Gastroesophageal sphincter (tissue), 3 donors: Measurements from ENCODE around the gene NKAIN2.

Experiments
- EP300 ChIP-seq: sonication (generic); formaldehyde crosslinking; IDR thresholded peaks from one replicate; pipeline ENCODE4 v1.6.1; 2017; ENCODE audit warnings: antibody characterized with exemption, mild to moderate bottlenecking
- POLR2A ChIP-seq, 2 donors: fragments of 450-650 bp; IDR thresholded peaks; one replicate each; pipeline ENCODE4 v1.6.1; 2017; ENCODE audit warnings: antibody characterized with exemption in 2 of 2, mild to moderate bottlenecking in 2 of 2, moderate library complexity in 1 of 2
- POLR2AphosphoS5 ChIP-seq: sonication (generic); formaldehyde crosslinking; IDR thresholded peaks from one replicate; pipeline ENCODE4 v1.6.1; 2017; ENCODE audit warnings: antibody characterized with exemption
- TF ChIP-seq, protein P1 (sequence below), 4 experiments: fragments of 200-600 bp in 2 of 4; fragments of 450-650 bp in 2 of 4; sonication (generic) in 1 of 4; IDR thresholded peaks; one replicate each; pipeline ENCODE4 v1.5.1; 2017 to 2019; ENCODE audit warnings: antibody characterized with exemption in 4 of 4, mild to moderate bottlenecking in 2 of 4, moderate library complexity in 2 of 4

DNA sequence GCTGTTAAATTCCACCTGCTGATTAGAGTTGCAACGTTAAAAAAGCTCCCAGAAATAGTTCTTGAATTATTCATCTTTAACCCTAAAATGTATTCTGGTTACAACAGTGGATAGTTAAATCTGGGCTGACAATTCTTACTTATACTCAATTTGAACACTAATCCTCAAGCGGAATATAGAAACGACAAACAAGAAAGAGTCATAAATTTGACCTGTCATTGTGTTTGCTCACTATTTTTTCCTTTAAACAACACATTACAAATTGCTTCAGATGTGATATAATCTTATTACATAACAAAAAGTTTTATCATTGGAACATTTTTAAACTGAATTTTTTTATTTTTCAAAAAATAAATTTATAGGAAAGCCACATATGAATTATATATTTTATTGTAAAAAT is 1054.1 kb downstream of the NKAIN2 start:
- TF ChIP-seq, protein P1, sequence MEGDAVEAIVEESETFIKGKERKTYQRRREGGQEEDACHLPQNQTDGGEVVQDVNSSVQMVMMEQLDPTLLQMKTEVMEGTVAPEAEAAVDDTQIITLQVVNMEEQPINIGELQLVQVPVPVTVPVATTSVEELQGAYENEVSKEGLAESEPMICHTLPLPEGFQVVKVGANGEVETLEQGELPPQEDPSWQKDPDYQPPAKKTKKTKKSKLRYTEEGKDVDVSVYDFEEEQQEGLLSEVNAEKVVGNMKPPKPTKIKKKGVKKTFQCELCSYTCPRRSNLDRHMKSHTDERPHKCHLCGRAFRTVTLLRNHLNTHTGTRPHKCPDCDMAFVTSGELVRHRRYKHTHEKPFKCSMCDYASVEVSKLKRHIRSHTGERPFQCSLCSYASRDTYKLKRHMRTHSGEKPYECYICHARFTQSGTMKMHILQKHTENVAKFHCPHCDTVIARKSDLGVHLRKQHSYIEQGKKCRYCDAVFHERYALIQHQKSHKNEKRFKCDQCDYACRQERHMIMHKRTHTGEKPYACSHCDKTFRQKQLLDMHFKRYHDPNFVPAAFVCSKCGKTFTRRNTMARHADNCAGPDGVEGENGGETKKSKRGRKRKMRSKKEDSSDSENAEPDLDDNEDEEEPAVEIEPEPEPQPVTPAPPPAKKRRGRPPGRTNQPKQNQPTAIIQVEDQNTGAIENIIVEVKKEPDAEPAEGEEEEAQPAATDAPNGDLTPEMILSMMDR (IDR thresholded peaks at IDR 0.05): no peak
- TF ChIP-seq EP300 (no peak), POLR2A (IDR thresholded peaks at IDR 0.05) (no peak), POLR2AphosphoS5 (no peak)
